ENCODE results near the gene HDAC11.
"Not testable (repeated sequence)": the region's sequence is repeated elsewhere in the genome, so short reads cannot be mapped to it uniquely, and the experiment has no call there.

Gene HDAC11, protein sequence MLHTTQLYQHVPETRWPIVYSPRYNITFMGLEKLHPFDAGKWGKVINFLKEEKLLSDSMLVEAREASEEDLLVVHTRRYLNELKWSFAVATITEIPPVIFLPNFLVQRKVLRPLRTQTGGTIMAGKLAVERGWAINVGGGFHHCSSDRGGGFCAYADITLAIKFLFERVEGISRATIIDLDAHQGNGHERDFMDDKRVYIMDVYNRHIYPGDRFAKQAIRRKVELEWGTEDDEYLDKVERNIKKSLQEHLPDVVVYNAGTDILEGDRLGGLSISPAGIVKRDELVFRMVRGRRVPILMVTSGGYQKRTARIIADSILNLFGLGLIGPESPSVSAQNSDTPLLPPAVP

DNA sequence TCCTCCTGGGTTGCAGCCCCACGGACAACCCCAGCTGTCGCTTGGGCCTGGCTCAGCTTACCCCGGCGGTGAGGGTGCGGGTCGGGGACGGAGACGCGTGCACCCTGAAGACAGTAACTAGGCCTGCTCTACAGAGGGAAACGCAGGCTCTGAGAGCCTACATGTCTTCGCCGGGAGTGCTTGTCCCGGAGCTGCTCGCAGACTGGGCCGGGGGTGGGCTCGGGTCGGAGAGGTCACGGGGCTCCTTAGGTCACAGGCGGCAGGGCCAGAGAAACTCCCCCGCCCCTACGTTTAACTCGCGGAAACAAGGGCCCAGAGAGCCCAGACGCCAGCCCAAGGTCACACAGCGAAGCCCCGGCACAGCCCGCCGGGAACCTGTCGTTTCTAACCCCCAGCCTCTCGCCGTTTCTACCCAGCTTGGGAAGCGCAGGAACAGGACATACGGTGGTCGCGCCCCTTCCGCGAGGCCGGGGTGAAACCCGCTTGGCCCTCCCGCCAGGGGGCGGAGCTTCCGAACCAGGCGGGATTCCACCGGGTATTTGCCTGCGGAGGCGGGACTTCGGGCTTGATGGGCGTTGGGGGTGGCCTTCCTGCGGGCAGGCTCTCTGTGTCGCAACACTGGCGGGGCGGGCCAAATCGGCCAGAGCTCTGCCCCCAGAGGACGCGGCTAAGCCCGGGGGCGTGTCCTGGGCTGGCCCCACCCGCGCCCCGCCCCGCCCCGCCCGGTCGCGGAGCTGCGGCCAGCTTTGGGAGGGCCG is at the start of gene HDAC11:
HDAC11 (plus strand) TSS at position 725 of the 758 bp plus-strand sequence. CDS start 42 bp downstream, outside the sequence.
- DNase-seq (ENCODE audit: low read depth): peak; percentile 96

DNA sequence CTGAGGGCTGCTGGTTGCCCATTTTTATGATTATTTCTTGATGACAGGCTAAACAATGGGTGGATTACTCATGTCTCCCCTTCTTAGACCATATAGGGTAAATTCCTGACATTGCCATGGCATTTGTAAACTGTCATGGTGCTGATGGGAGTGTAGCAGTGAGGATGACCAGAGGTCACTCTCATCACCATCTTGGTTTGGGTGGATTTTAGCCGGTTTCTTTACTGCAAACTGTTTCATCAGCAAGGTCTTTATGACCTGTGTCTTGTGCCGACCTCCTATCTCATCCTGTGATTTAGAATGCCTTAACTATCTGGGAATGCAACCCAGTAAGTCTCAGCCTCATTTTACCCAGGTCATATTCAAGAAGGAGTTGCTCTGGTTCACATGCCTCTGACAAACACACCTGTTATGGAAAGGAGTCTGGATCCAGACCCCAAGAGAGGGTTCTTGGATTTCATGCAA is 49.7 kb upstream of the HDAC11 start:
- DNase-seq (ENCODE audit: low read depth): not testable (repeated sequence)

DNA sequence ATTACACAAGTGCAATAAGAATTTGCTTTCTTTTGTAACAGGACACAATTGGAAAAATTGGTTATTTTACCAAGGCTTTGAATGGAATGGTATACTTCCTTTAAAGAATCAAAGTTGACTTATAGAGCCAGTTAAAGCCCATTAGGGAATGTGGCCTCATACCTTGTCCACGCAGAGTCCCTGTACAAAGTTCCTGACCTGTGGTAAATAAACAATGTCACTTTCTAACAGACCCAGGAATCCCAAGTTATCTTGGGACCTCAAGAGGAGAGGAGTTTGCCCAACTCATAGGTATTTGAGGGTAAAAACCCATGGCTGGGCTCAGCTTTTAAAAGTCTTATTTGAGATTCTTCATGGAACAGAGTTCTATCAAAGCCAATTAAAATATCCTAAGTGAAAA is 48.0 kb upstream of the HDAC11 start:
- no peak for DNase-seq (ENCODE audit: low read depth)

DNA sequence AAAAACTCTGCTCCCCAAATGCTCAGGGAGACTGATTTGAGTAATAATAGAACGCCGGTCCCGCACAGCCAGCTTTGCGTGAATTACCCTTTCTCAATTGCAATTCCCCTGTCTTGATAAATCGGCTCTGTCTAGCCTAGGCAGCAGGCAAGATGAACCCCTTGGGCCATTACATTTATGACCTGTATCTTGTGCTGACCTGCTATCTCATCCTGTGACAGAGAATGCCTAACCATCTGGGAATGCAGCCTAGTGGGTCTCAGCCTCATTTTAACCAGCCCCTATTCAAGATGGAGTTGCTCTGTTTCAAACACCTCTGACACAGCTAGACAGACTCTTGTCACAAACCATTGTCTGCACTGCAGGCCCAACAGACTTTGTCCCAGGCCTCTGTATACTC is 46.2 kb upstream of the HDAC11 start:
- DNase-seq (ENCODE audit: low read depth): no peak

DNA sequence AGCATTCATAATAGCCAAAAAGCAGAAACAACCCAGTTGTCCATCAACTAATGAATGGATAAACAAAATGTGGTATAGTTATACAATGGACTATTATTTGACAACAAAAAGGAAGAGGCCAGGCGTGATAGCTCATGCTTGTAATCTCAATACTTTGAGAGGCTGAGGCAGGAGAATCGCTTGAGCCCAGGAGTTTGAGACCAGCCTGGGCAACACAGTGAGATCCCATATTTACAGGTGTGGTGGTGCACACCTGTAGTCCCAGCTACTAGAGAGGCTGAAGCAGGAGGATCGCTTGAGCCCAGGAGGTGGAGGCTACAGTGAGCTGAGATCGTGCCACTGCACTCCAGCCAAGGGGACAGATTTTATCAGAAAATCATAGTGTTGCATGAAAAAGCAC is 43.9 kb upstream of the HDAC11 start:
- DNase-seq (ENCODE audit: low read depth): not testable (repeated sequence)

DNA sequence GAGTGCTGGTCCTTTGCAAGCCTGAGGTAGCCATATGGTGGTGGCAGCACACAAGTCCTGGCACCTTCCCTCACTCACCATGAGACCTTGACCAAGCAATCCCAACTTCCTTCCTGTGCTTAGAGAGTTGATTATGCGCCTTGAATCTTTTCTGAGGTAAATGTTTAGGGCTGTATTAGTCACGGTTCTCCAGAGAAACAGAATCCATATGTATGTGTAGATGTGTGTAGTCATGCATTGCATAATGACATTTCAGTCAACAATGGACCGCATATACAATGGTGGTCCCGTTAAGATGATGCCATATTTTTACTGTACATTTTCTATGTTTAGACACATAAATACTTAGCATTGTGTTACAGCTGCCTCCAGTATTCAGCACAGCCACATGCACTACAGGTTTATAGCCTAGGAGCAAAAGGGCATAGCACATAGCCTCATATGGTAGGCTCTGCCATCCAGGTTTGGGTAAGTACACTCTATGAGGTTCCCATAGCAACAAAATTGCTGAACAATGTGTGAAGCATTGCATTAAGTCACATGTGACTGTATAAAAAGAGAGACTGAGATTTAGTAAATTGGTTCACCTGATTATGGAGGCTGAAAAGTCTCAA is 39.8 kb upstream of the HDAC11 start:
- DNase-seq (ENCODE audit: low read depth): no peak

DNA sequence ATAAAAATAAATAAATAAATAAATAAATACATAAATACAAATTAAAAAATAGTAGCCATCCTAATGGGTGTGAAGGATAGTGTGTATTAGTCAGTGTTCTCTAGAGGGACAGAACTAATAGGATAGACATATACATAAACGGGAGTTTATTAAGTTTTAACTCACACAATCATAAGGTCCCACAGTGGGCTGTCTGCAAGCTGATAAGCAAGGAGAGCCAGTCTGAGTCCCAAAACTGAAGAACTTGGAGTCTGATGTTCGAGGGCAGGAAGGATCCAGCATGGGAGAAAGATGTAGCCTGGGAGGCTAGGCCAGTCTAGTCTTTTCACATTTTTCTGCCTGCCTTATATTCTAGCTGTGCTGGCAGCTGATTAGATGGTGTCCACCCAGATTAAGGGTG is 37.2 kb upstream of the HDAC11 start:
- DNase-seq (ENCODE audit: low read depth): not testable (repeated sequence)

DNA sequence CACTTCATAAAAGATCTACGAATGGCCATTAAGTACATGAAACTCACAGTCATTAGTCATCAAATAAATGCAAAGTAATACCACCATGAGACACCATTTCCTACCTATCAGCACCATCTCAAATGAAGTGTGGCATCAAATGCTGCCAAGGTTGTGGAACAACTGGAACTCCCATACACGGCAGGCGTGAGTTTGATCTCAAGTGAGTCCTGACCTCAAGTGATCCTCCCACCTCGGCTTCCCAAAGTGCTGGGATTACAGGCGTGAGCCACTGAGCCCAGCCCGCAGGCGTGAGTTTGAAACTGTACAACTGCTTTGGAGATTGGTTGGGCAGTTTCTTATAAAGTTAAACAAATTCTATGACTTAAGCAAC is 28.8 kb upstream of the HDAC11 start:
- no peak for DNase-seq (ENCODE audit: low read depth)

DNA sequence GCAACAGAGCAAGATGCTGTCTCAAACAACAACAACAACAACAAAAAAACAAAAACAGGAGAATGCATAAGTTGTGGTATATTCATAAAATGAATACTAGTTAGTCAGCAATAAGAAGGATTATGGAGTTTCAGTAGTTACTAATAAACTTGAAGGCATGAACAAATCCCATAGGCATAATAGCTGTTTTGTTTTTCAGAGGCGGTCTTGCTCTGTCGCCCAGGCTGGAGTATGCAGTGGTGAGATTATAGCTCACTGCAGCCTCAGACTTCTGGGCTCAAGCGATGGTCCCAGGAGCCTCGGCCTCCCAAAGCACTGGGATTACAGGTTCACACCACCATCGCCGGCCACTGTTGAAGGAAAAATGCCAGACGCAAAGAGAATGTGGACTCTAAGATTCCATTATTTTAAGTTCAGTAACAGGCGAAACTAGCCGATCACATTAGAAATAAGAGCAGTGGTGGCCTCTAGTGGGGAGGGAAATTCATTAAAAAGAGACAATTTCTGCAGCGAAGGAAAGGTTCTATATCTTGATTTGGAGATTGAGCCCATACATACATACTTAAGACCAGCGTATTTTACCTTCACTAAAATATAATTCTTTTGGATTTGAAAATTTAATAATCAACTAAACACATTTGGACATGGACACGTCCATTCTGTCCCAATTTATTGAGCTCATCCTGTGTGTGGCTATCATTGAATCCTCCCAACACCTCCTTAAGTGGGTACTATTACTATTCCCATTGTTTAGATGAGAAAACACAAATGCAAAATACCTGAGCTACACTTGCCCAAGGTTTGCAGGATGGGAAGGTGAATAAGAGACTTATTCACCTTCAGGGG is 27.4 kb upstream of the HDAC11 start:
- DNase-seq (ENCODE audit: low read depth): no peak

DNA sequence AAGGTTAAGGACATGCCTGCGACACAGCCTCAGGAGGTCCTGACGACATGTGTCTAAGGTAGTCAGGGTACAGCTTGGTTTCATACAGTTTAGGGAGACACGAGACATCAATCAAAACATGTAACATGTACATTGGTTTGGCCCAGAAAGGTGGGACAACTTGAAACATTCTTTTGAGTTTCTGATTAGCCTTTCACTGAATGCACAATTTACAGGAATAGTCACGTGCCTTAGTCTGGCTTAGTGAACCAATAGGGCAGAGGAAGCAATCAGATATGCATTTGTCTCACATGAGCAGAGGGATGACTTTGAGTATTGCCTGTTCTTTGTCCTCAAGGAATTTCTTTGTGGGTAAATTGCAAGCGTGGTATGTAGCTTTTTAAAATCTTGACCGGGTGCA is 24.5 kb upstream of the HDAC11 start:
- DNase-seq (ENCODE audit: low read depth): no peak

DNA sequence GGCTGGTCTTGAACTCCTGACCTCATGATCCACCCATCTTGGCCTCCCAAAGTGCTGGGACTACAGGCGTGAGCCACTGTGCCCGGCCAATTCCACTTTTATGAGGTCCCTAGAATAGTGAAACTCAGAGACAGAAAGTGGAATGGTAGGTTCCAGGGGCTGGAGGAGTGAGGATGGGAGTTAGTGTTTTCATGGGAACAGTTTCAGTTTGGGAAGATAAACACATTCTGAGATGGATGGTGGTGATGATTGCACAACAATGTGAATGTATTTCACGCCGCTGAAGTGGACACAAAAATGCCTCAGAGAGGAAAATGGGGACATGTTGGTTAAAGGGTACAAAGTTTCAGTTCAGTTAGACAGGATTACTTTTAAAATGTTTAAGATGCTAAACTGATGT is 22.5 kb upstream of the HDAC11 start:
- DNase-seq (ENCODE audit: low read depth): no peak

DNA sequence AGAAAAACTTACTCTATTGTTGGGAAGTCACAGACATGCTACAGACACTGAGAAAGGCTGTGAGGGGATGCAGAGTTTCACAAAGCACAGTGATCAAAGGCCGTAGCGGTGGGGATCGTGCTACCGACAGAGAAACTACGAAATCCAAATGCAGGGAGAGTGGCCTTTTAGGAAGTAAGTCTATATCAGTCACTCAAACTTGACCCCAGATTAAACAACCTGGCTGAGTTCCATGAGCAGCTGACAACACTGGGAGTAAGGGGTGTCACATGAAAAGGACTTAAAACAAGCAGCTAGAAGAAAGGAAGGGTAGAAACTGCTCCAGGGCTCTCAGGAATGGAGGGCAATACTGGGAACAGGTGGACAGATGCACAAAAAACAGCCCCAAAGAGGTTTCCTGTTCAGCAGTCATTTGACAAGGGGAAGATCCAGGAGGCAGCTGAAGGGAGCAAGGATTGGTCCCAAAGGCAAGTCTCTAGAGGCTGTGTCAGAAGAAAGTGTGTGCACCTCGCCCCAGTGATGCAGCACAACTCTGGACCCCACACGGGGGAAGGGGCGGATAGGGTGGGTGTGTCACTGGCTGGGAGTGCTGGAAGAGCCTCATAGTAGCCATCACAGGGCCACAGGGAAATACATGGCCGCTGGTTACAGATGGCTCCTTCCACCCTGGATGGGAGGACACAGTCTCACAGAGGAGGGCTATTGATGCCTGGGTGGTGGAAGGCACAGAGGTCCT is 20.3 kb upstream of the HDAC11 start:
- no peak for DNase-seq (ENCODE audit: low read depth)

DNA sequence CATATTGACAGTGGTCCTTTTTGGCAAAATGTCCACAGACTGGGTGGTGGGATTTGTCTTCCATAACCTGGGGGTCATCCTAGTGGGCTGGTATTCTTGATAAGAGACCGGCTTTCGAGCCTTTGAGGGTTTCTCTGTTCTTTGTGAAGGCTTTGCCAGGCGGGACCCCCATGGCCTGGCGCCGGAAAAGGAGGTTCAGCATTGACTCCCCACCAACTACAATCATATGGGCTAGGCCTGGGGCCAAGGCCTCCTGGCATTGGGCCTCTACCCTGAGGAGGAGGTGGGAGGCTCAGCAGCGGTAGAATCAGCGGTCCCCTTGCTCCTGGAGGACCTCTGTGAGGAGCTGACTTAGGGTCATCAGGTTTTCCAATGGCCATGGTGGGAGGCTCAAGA is 19.8 kb upstream of the HDAC11 start:
- DNase-seq (ENCODE audit: low read depth): no peak

DNA sequence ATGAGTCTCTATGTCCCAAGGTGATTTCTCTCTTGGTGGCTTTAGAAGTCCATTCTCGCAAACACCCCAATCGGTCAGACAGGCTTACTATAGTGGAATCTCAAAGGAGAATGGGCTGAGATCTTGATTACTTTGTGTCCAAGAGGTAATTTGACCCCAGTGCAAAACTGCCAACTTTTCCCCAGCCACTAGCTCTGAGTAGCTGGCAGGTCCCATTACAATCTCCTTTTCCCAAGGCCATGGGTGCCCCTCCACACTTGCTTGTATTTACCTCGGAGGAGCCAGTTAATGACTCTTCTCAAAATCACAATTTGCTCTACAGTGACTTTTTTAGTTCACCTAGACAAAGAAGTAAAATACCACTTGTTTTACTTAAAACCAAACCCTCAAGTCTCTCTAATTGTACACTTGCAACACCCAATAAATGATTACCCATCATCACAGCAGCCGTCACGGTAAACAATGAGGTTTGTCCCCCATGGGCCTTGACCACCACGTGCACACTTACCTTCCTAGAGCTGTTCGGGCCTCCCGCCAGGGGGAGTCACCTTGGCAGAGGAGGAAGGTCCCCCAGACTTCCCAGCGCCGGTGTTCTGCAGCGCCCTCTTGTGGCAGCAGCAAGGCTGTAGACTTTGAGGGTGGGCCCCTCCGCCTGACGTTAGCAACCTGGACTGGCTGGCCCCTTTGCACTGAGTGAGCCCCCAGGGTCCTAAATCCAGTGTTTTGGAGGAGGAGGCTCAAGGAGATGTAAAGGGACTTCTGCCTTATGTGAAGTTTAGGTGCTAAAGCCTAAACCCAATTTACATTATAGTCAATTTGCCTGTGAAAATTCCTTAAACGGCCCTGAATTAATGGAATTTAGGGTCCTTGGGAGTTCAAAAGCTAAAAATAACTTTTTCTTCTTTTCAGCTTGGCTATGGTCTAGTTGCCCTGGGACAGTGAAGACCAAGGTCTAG is 18.7 kb upstream of the HDAC11 start:
- DNase-seq (ENCODE audit: low read depth): peak; percentile 54

DNA sequence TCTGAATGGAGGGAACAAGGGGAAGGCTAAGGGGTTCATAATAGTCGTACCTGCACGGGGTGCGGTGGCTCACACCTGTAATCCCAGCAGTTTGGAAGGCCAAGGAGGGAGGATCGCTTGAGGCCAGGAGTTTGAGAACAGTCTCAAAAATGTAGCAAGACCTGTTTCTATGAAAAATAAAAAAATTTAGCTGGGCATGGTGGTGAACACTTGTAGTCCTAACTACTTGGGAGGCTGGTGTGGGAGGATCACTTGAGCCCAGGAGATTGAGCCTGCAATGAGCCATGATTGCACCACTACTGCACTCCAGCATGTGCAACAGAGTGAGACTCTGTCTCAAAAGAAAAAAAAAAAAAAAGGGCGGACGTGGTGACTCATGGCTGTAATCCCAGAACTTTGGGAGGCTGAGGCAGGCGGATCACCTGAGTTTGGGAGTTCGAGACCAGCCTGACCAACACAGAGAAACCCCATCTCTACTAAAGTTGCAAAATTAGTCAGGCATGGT is 17.9 kb upstream of the HDAC11 start:
- no peak for DNase-seq (ENCODE audit: low read depth)

DNA sequence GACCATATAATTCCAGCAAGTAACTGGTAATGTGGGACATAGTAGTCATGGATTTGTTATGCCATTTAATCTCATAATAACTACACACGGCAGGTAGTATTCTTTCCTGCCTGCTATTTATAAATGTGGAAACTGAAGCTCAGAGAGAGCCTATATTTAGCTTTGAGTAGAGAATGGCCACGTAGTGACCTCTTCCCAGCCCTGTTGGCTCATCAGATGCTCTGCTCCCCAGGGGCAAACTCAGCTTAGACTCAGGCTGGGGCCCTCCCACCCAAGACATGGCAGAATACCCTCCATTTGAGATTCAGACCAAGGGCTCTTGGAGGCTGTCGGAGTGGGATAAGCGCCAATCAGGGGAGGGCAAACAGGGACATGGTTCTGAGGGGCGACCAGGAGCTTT is 17.3 kb upstream of the HDAC11 start:
- no peak for DNase-seq (ENCODE audit: low read depth)

DNA sequence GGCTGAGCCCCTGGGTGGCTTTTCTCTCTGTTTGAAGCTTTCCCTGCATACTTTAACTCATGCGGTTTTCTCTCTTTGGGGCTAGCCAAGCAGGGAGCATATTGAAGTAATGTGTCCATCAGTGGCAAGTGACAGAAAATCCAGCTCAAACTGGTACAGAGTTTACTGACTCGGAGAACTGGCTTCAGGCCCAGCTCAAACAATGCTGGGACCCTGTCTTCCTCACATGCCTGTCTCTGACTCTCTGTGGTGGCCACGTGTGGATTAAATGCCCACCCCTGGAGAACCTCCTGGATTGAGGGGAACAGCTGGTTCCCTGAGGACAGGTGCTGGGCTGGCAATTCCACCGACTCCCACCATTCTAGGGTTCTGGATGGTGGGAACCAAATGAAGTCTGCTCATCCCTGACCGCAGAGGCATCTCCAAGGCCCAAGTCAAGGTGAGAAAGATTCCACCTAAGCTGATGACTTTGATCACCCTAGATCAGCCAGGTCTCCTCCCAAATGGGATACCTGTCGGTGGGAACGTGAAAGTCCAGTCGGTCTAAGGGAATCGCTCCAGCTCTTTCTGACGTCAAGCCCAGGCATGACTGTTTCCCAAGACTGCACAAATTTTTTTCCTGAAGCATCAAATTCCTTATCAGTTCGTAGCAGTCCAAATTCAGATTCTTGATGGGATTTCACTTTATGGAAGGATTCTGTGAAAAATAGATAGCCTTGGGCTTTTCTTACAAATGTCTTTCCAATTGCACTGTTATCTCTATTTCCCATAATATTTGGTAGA is 16.3 kb upstream of the HDAC11 start:
- DNase-seq (ENCODE audit: low read depth): no peak

DNA sequence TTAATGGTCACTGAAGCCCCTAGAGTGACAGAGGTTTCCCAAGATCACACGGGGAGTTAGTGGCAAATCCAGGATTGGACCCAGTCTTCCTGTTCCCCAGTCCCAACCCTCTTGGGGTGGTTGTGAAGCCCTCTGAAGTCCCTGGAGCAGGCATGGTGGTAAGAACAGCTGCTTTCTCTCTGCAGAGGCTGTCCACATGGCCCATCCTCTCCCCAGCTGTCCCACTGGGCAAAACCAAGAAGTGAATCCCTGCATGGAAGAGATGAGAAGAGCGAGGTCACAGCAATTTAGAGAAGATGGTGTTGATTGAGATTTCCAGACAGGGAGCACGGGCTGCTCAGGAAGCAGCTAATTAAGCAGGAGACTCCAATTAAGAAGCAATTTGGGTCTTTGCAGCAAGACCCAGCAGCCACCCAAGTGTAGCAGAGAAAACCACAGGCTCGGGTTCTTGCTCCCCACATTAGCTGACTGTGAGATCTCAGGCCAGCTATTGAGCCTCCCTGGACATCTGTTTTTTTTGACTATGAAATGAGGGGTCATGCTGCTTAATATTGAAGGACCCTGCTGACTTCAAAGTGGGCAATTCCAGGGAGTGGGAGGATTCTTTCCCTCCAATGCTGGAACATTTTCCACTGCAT is 14.8 kb upstream of the HDAC11 start:
- no peak for DNase-seq (ENCODE audit: low read depth)

DNA sequence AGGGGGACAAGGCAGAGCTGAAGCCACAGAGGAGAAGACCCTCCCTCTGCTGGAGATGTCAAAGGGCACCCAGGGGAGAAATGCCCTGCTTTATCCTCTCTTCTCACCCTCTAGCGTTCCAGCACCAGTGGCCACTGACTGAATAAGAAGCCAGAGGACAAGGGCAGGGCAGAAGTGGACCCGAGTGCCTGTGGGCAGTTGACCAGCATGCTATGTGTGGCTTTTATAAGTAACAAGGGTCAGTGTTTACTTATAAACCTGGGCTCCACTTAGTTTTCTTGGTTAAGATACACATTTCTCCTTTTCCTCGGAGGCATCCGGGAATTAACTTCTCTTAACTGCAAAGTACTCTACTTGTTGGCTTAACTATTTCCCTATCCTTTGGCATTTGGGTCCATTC is 13.3 kb upstream of the HDAC11 start:
- DNase-seq (ENCODE audit: low read depth): no peak

All from activated T-helper 1 cell treated with Interleukin-2 at 50 U/mL for 16 hours (primary cell).